K562 (cell line): ENCODE data around the gene ATP5F1D. TPM values are rescaled to one million over a fixed set of nuclear protein-coding genes. Genes with fewer than 3 reads are reported as not detected.
A peak's percentile ranks its signal among the peaks of the same experiment; 100 is the strongest.

Experiments
- AFF4 ChIP-seq: sonication (generic); formaldehyde crosslinking; IDR thresholded peaks from 2 replicates; pipeline ENCODE4 v1.8.0; 2023; ENCODE audit warnings: mild to moderate bottlenecking, missing genetic modification reagents
- BRF2 ChIP-seq: IDR thresholded peaks from 3 replicates; pipeline ENCODE4 v1.6.1; 2011; ENCODE audit warnings: borderline replicate concordance, mild to moderate bottlenecking; ENCODE audit not compliant: insufficient read length, insufficient read depth
- CC2D1A ChIP-seq: fragments of 450-650 bp; IDR thresholded peaks from 2 replicates; pipeline ENCODE4 v1.6.1; 2017; ENCODE audit warnings: mild to moderate bottlenecking
- CHD1 ChIP-seq: fragments of 200-600 bp; sonication (generic); IDR thresholded peaks from one replicate; pipeline ENCODE4 v1.6.1; 2012; ENCODE audit warnings: mild to moderate bottlenecking, moderate library complexity, low read length, inconsistent platforms
- DMBX1 ChIP-seq: fragments of 250-450 bp; sonication (Bioruptor Pico); IDR thresholded peaks from 2 replicates; pipeline ENCODE4 v1.8.0; 2022; ENCODE audit warnings: inconsistent platforms, mild to moderate bottlenecking, moderate library complexity, borderline replicate concordance
- E2F1 ChIP-seq: sonication (generic); formaldehyde crosslinking; IDR thresholded peaks from 2 replicates; pipeline ENCODE4 v1.8.1; 2023; ENCODE audit warnings: mild to moderate bottlenecking, missing genetic modification reagents, moderate library complexity
- ETV6 ChIP-seq, 3 experiments: fragments of 150-350 bp in 1 of 3; sonication (generic) in 1 of 3; formaldehyde crosslinking in 1 of 3; IDR thresholded peaks; 2 replicates each; pipeline versions ENCODE4 v1.6.1 to v1.8.0; 2014 to 2022; ENCODE audit warnings: borderline replicate concordance in 2 of 3, low read depth in 2 of 3, antibody characterized with exemption in 1 of 3, low read length in 1 of 3, mild to moderate bottlenecking in 1 of 3, missing genetic modification reagents in 1 of 3
- KLF13 ChIP-seq: fragments of 450-650 bp; IDR thresholded peaks from 2 replicates; pipeline ENCODE4 v1.6.1; 2016; ENCODE audit warnings: missing genetic modification characterization, low read depth, mild to moderate bottlenecking, missing compliant biosample characterization, moderate library complexity, borderline replicate concordance
- MAX ChIP-seq: sonication (generic); formaldehyde crosslinking; IDR thresholded peaks from 2 replicates; pipeline ENCODE4 v1.9.0; 2022; ENCODE audit warnings: mild to moderate bottlenecking, missing genetic modification reagents
- PHF21A ChIP-seq: fragments of 450-650 bp; IDR thresholded peaks from 2 replicates; pipeline ENCODE4 v1.6.1; 2017; ENCODE audit warnings: low read depth, borderline replicate concordance
- SMAD1 ChIP-seq: fragments of 150-350 bp; IDR thresholded peaks from 2 replicates; pipeline ENCODE4 v1.6.1; 2014; ENCODE audit warnings: low read length, low read depth; ENCODE audit not compliant: partially characterized antibody
- SMAD3 ChIP-seq: fragments of 450-650 bp; formaldehyde crosslinking; conservative IDR thresholded peaks from 2 replicates; pipeline ENCODE4 v1.4.0; 2020; ENCODE audit warnings: mild to moderate bottlenecking
- SOX6 ChIP-seq: fragments of 450-650 bp; IDR thresholded peaks from 2 replicates; pipeline ENCODE4 v1.6.1; 2014; ENCODE audit warnings: mild to moderate bottlenecking
- TARDBP ChIP-seq: fragments of 450-650 bp; IDR thresholded peaks from 2 replicates; pipeline ENCODE4 v1.6.1; 2016
- YY1 ChIP-seq, 3 experiments: IDR thresholded peaks; 2 replicates each; pipeline ENCODE4 v1.6.1; 2011; ENCODE audit warnings: low read length in 2 of 3, mild to moderate bottlenecking in 2 of 3, moderate library complexity in 2 of 3, borderline replicate concordance in 1 of 3, control low read depth in 1 of 3, low read depth in 1 of 3; ENCODE audit not compliant: insufficient read depth in 3 of 3, insufficient replicate concordance in 2 of 3, control insufficient read depth in 1 of 3, insufficient read length in 1 of 3; ENCODE audit errors: extremely low read depth in 1 of 3
- ZBTB2 ChIP-seq: fragments of 450-650 bp; IDR thresholded peaks from 2 replicates; pipeline ENCODE4 v1.6.1; 2016; ENCODE audit warnings: antibody characterized with exemption
- ZBTB7A ChIP-seq: IDR thresholded peaks from 2 replicates; pipeline ENCODE4 v1.6.1; 2011; ENCODE audit warnings: low read depth, mild to moderate bottlenecking, low read length, moderate library complexity, borderline replicate concordance; ENCODE audit not compliant: control insufficient read depth
- ZNF24 ChIP-seq: fragments of 450-650 bp; IDR thresholded peaks from 2 replicates; pipeline ENCODE4 v1.6.1; 2016
- polyA plus RNA-seq, 8 experiments: library from polyadenylated mRNA; depleted of rRNA in 4 of 8; stranded (reverse) in 5 of 8; unstranded in 3 of 8; fragments of >200 nt; fragmentation: Nextera tagmentation in 2 of 8; fragmentation: Illumina TruSeq in 1 of 8; extraction: Ambion mirVana in 2 of 8; extraction: Trizol in 1 of 8; gene quantifications; 2 replicates each; pipeline versions ENCODE4 v1.2.1 to v1.2.3, GENCODE V29; 2011 to 2014; ENCODE audit warnings: inconsistent platforms in 1 of 8, missing spikeins in 1 of 8
- total RNA-seq, 7 experiments: library from RNA; depleted of rRNA in 6 of 7; stranded (reverse); fragments of >200 nt in 6 of 7; fragmentation: Illumina TruSeq in 2 of 7; extraction: Trizol in 2 of 7; gene quantifications; 2 replicates each; pipeline versions ENCODE4 v1.2.1 to v1.2.3, GENCODE V29; 2011 to 2021; ENCODE audit warnings: low replicate concordance in 1 of 7

The ATP5F1D gene
- total and polyA plus RNA-seq, 9 of the 15 experiments (the other 6 are each of a cell fraction or from before 2014, with no cell fraction given) = 3.9 to 409 (median 36.8) TPM

- TF ChIP-seq YY1 (IDR thresholded peaks at IDR 0.05; ENCODE audit: borderline replicate concordance in 1 of 3, control insufficient read depth in 1 of 3, extremely low read depth in 1 of 3, insufficient read depth in 3 of 3, insufficient read length in 1 of 3, insufficient replicate concordance in 2 of 3, low read depth in 1 of 3, low read length in 2 of 3) (peak in 2 of 3 experiments; percentile 36 to 39), DMBX1 (CRISPR knock-in tag) (peak; percentile 40; the same call in 1 of the 2 replicates), ZBTB7A (peak; percentile 98), TARDBP (peak; percentile 93; the same call in 1 of the 2 replicates), CHD1 (peak; percentile 16), KLF13 (tag) (peak; percentile 80), CC2D1A (no peak), ZNF24 (peak; percentile 49; the same call in 1 of the 2 replicates), E2F1 (CRISPR knock-in tag) (no peak), ETV6 (IDR thresholded peaks at IDR 0.05; ENCODE audit: borderline replicate concordance in 1 of 2, low read depth in 2 of 2, low read length in 1 of 2) (no peak), ETV6 (CRISPR knock-in tag; IDR thresholded peaks at IDR 0.05; ENCODE audit: borderline replicate concordance) (no peak), SOX6 (0 out of 2 replicates have a peak, but pooled peaks have one; percentile 16), ZBTB2 (0 out of 2 replicates have a peak, but pooled peaks have one; percentile 61), MAX (CRISPR knock-in tag) (peak; percentile 16; the same call in 1 of the 2 replicates), SMAD1 (peak; percentile 15), PHF21A (peak; percentile 40; the same call in 1 of the 2 replicates), SMAD3 (CRISPR knock-in tag) (0 out of 2 replicates have a peak, but pooled peaks have one; percentile 1), AFF4 (CRISPR knock-in tag) (peak; percentile 66; the same call in 1 of the 2 replicates), BRF2 (no peak)
Measured at GRCh38 chr19:1248786-1249297, 7.3 kb downstream of the ATP5F1D start (continued).
